Measurements from ENCODE around the gene SIK3. TPM values are rescaled to one million over a fixed set of nuclear protein-coding genes. Genes with fewer than 3 reads are reported as not detected.
A peak's percentile ranks its signal among the peaks of the same experiment; 100 is the strongest.

The SIK3 gene
- total RNA-seq, 1 donor = 25.7 TPM

DNA sequence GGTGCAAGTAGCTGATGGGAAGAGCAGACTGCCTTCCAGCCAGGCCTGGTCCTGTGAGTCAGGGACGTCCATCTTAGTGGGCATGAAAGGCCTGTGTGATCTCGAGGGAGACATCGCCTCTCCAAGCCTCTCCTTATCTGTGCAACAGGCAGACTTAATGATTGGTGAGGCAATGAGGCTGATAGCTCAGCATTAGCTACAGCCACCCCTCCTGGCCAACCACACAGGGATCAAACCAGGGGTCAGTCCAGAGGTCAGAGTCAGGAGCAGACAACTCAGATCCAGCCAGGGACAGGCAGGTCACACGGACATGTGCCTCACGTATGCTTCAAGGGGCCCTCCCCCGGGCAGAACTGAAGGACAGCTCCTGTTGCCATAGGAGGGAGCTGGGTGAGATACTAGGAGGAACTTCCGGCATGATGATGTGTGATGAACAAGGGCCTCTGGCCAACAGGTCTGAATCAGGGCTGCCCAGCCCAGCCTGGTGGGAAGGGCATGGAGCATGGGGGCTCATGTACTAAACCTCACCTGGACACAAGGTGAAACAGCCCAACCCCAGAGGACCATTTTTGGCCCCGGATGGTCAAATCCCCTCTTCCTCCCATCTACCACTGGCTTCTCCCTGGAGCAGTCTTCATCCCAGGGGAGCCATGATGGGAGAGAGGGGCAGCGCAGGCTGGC is 271.3 kb downstream of the SIK3 start:
- TF ChIP-seq, protein P1, sequence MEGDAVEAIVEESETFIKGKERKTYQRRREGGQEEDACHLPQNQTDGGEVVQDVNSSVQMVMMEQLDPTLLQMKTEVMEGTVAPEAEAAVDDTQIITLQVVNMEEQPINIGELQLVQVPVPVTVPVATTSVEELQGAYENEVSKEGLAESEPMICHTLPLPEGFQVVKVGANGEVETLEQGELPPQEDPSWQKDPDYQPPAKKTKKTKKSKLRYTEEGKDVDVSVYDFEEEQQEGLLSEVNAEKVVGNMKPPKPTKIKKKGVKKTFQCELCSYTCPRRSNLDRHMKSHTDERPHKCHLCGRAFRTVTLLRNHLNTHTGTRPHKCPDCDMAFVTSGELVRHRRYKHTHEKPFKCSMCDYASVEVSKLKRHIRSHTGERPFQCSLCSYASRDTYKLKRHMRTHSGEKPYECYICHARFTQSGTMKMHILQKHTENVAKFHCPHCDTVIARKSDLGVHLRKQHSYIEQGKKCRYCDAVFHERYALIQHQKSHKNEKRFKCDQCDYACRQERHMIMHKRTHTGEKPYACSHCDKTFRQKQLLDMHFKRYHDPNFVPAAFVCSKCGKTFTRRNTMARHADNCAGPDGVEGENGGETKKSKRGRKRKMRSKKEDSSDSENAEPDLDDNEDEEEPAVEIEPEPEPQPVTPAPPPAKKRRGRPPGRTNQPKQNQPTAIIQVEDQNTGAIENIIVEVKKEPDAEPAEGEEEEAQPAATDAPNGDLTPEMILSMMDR (IDR thresholded peaks at IDR 0.05; ENCODE audit: extremely low read depth, low read depth, low read length) = no peak
- Histone ChIP-seq H3K36me3 (ENCODE audit: insufficient read depth, low read length) (no peaks in the 10 kb centered on the region), H2AFZ (ENCODE audit: low read length) (no peak overlapping the region), H3K4me3 (ENCODE audit: insufficient read depth, low read length) (no peak overlapping the region), H3K27ac (ENCODE audit: low read depth, low read length) (no peak overlapping the region), H3K9me3 (ENCODE audit: low read depth, low read length) (no peaks in the 10 kb centered on the region), H3K4me1 (ENCODE audit: insufficient read depth, low read length) (peaks cover 9% of the 10 kb centered on the region), H3K4me2 (ENCODE audit: insufficient read depth, low read length) (no peak overlapping the region), H4K20me1 (ENCODE audit: insufficient read depth, low read length) (no peaks in the 10 kb centered on the region), H3K79me2 (ENCODE audit: insufficient read depth, low read length) (no peaks in the 10 kb centered on the region), H3K27me3 (ENCODE audit: insufficient read depth, low read length) (no peaks in the 10 kb centered on the region)
- peak; percentile 77 for DNase-seq (ENCODE audit: insufficient read length, low spot score, missing footprints)

- DNase-seq (ENCODE audit: insufficient read length, low spot score, missing footprints) = no peak
- H3K27me3 ChIP-seq (ENCODE audit: insufficient read depth, low read length) = no peaks in the 10 kb centered on the region
These were observed 272.1 kb downstream of the SIK3 start for GRCh38 chr11:116825854-116826750.

DNA sequence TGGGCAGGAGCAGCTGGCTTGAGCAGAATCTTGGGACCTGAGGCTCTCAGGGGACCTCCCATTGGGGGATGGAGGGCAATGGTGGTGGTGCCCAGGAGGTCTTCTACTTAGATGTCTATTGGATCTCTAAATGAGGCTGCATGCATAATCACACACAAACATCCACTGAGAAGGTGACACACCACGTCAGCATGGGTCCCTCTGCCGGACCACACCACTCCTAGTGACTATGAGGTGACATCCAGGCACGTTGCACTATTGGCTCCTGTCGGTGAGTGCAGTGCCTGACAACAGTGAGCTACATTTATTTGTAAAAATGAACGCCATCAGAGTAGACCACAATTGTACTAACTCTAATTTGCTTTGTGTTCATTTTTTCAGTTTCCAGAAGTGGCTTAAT is 272.8 kb downstream of the SIK3 start:
- DNase-seq (ENCODE audit: insufficient read length, low spot score, missing footprints) = no peak

More at GRCh38 chr11:116825854-116826750, 272.1 kb downstream of the SIK3 start:
- Histone ChIP-seq H2AFZ (ENCODE audit: low read length) (no peak overlapping the region), H3K36me3 (ENCODE audit: insufficient read depth, low read length) (no peaks in the 10 kb centered on the region), H3K27ac (ENCODE audit: low read depth, low read length) (no peak overlapping the region), H3K4me3 (ENCODE audit: insufficient read depth, low read length) (no peak overlapping the region), H3K9me3 (ENCODE audit: low read depth, low read length) (no peaks in the 10 kb centered on the region), H3K79me2 (ENCODE audit: insufficient read depth, low read length) (no peaks in the 10 kb centered on the region), H4K20me1 (ENCODE audit: insufficient read depth, low read length) (no peaks in the 10 kb centered on the region), H3K4me1 (ENCODE audit: insufficient read depth, low read length) (peaks cover 9% of the 10 kb centered on the region), H3K4me2 (ENCODE audit: insufficient read depth, low read length) (no peak overlapping the region)
- TF ChIP-seq, protein P1 (IDR thresholded peaks at IDR 0.05; ENCODE audit: extremely low read depth, low read depth, low read length) = no peak

More for the DNA sequence above, 272.8 kb downstream of the SIK3 start:
- H2AFZ ChIP-seq (ENCODE audit: low read length) = no peak overlapping the region
- H3K4me2 ChIP-seq (ENCODE audit: insufficient read depth, low read length) = no peak overlapping the region
- no peaks in the 10 kb centered on the region for H3K36me3 ChIP-seq (ENCODE audit: insufficient read depth, low read length)
- peaks cover 9% of the 10 kb centered on the region for H3K4me1 ChIP-seq (ENCODE audit: insufficient read depth, low read length)
- H3K27ac ChIP-seq (ENCODE audit: low read depth, low read length) = no peak overlapping the region
- no peaks in the 10 kb centered on the region for H3K79me2 ChIP-seq (ENCODE audit: insufficient read depth, low read length)
- no peak overlapping the region for H3K4me3 ChIP-seq (ENCODE audit: insufficient read depth, low read length)
- no peaks in the 10 kb centered on the region for H3K9me3 ChIP-seq (ENCODE audit: low read depth, low read length)
- TF ChIP-seq, protein P1 (IDR thresholded peaks at IDR 0.05; ENCODE audit: extremely low read depth, low read depth, low read length) = no peak
- no peaks in the 10 kb centered on the region for H4K20me1 ChIP-seq (ENCODE audit: insufficient read depth, low read length)
- no peaks in the 10 kb centered on the region for H3K27me3 ChIP-seq (ENCODE audit: insufficient read depth, low read length)

Data from osteoblast (primary cell).